ENCODE results near the gene ZNF385C. TPM values are rescaled to one million over a fixed set of nuclear protein-coding genes. Genes with fewer than 3 reads are reported as not detected.

ZNF385C gene
- total RNA-seq, 1 experiment from 2014 or later: 3.7 TPM

DNA sequence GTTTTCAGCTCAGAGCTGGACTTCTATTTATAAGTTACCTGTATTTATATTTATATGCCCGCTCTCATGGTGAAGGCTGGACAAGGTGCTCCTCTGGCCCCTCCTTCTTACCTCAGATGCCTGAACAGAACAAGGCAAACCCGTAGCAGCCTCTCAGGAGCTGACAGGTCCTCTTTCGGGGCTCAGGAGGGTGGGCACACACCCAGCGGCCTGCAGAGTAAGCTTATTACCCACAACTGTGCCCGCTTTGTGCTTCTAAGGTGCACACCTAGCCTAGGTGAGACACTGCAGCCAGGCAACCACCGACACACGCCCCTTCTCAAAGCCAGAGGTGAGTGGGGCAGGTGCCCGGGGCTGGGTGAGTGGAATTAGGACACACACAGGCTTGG is 73.1 kb downstream of the ZNF385C start:
- no peak for DNase-seq (ENCODE audit: low spot score)
- ChIA-PET CTCF (interaction anchor here (0.6 to 9.6 kb wide), 24 partner anchors 8 to 137 kb away, joined by 3 to 138 read pairs (median 4); partner anchors contain the start of genes DHX58, DNAJC7, KAT2A and NKIRAS2), POLR2A (no interaction called here)
- H3K9me3 Mint-ChIP-seq: no peaks in the 10 kb centered on the region
- no peak for ATAC-seq
- H3K27ac Mint-ChIP-seq: no peak overlapping the region
- no peak for TF ChIP-seq ATF1 (CRISPR knock-in tag; IDR thresholded peaks at IDR 0.05)
- TF ChIP-seq FOXJ3 (CRISPR knock-in tag; IDR thresholded peaks at IDR 0.05; ENCODE audit: borderline replicate concordance): no peak
- TF ChIP-seq, protein P1, sequence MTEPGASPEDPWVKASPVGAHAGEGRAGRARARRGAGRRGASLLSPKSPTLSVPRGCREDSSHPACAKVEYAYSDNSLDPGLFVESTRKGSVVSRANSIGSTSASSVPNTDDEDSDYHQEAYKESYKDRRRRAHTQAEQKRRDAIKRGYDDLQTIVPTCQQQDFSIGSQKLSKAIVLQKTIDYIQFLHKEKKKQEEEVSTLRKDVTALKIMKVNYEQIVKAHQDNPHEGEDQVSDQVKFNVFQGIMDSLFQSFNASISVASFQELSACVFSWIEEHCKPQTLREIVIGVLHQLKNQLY (CRISPR knock-in tag; IDR thresholded peaks at IDR 0.05): no peak
- TF ChIP-seq, protein P2, sequence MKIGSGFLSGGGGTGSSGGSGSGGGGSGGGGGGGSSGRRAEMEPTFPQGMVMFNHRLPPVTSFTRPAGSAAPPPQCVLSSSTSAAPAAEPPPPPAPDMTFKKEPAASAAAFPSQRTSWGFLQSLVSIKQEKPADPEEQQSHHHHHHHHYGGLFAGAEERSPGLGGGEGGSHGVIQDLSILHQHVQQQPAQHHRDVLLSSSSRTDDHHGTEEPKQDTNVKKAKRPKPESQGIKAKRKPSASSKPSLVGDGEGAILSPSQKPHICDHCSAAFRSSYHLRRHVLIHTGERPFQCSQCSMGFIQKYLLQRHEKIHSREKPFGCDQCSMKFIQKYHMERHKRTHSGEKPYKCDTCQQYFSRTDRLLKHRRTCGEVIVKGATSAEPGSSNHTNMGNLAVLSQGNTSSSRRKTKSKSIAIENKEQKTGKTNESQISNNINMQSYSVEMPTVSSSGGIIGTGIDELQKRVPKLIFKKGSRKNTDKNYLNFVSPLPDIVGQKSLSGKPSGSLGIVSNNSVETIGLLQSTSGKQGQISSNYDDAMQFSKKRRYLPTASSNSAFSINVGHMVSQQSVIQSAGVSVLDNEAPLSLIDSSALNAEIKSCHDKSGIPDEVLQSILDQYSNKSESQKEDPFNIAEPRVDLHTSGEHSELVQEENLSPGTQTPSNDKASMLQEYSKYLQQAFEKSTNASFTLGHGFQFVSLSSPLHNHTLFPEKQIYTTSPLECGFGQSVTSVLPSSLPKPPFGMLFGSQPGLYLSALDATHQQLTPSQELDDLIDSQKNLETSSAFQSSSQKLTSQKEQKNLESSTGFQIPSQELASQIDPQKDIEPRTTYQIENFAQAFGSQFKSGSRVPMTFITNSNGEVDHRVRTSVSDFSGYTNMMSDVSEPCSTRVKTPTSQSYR (CRISPR knock-in tag; IDR thresholded peaks at IDR 0.05): no peak
- TF ChIP-seq, protein P3, sequence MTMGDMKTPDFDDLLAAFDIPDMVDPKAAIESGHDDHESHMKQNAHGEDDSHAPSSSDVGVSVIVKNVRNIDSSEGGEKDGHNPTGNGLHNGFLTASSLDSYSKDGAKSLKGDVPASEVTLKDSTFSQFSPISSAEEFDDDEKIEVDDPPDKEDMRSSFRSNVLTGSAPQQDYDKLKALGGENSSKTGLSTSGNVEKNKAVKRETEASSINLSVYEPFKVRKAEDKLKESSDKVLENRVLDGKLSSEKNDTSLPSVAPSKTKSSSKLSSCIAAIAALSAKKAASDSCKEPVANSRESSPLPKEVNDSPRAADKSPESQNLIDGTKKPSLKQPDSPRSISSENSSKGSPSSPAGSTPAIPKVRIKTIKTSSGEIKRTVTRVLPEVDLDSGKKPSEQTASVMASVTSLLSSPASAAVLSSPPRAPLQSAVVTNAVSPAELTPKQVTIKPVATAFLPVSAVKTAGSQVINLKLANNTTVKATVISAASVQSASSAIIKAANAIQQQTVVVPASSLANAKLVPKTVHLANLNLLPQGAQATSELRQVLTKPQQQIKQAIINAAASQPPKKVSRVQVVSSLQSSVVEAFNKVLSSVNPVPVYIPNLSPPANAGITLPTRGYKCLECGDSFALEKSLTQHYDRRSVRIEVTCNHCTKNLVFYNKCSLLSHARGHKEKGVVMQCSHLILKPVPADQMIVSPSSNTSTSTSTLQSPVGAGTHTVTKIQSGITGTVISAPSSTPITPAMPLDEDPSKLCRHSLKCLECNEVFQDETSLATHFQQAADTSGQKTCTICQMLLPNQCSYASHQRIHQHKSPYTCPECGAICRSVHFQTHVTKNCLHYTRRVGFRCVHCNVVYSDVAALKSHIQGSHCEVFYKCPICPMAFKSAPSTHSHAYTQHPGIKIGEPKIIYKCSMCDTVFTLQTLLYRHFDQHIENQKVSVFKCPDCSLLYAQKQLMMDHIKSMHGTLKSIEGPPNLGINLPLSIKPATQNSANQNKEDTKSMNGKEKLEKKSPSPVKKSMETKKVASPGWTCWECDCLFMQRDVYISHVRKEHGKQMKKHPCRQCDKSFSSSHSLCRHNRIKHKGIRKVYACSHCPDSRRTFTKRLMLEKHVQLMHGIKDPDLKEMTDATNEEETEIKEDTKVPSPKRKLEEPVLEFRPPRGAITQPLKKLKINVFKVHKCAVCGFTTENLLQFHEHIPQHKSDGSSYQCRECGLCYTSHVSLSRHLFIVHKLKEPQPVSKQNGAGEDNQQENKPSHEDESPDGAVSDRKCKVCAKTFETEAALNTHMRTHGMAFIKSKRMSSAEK (CRISPR knock-in tag; IDR thresholded peaks at IDR 0.05; ENCODE audit: borderline replicate concordance): no peak
- TF ChIP-seq ZNF317 (CRISPR knock-in tag; IDR thresholded peaks at IDR 0.05; ENCODE audit: borderline replicate concordance, low read depth): no peak
- no peak for TF ChIP-seq GABPB1 (CRISPR knock-in tag; IDR thresholded peaks at IDR 0.05)
- H3K36me3 Mint-ChIP-seq: peaks cover 32% of the 10 kb centered on the region
- H3K4me3 Mint-ChIP-seq: no peak overlapping the region
- peaks cover 21% of the 10 kb centered on the region for H3K4me1 Mint-ChIP-seq
- no peaks in the 10 kb centered on the region for H3K27me3 Mint-ChIP-seq (ENCODE audit: low read depth)

DNA sequence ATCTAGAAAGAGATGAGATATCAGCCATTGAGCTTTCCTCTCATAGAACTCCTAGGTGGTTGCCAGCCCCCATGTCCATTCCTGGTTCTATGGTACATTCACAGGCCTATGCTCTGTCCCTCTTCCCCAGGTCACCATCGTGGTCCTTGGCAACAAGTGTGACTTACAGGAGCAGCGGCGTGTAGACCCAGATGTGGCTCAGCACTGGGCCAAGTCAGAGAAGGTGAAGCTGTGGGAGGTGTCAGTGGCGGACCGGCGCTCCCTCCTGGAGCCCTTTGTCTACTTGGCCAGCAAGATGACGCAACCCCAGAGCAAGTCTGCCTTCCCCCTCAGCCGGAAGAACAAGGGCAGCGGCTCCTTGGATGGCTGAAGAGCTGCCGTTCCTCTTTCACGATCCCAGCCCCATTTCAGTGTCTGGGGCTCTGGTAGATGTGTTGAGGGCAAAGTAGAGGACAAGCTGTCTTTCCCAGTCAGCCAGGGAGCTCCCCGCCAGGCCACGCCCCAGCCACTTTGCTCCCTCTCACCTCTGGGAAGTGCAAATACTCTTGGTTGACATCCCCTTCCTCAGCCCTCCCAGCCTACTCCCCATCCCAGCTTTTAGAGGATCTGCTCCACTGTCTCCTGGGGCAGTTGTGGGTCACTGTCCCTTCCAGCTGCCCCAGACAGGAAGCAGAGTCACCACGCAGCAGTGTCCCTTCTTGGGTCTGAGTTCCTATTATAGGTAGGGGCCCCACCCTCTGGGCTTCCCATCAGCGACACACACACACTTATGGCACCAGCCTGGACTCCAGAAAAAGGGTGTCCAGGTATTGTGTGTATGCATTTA is 74.5 kb downstream of the ZNF385C start:
- POLR2A ChIA-PET: no interaction called here
- Mint-ChIP-seq H3K4me3 (no peak overlapping the region), H3K36me3 (peaks cover 32% of the 10 kb centered on the region), H3K9me3 (0 out of 2 replicates have a peak, but pooled peaks cover 4% of the 10 kb centered on the region), H3K27me3 (ENCODE audit: low read depth) (no peaks in the 10 kb centered on the region), H3K4me1 (peaks cover 25% of the 10 kb centered on the region), H3K27ac (no peak overlapping the region; the same call in 1 of the 2 replicates)
- ATAC-seq: no peak
- no peak for DNase-seq (ENCODE audit: low spot score)
- CTCF ChIA-PET: interaction anchor here (0.7 to 9.6 kb wide), 8 partner anchors 10 to 376 kb away, joined by 3 to 138 read pairs (median 3); partner anchors contain the start of genes DHX58 and ZNF385C
- TF ChIP-seq, protein P4, sequence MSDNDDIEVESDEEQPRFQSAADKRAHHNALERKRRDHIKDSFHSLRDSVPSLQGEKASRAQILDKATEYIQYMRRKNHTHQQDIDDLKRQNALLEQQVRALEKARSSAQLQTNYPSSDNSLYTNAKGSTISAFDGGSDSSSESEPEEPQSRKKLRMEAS (CRISPR knock-in tag; IDR thresholded peaks at IDR 0.05): no peak
- no peak for TF ChIP-seq ZNF219 (CRISPR knock-in tag; IDR thresholded peaks at IDR 0.05; ENCODE audit: borderline replicate concordance)
- TF ChIP-seq, protein P5, sequence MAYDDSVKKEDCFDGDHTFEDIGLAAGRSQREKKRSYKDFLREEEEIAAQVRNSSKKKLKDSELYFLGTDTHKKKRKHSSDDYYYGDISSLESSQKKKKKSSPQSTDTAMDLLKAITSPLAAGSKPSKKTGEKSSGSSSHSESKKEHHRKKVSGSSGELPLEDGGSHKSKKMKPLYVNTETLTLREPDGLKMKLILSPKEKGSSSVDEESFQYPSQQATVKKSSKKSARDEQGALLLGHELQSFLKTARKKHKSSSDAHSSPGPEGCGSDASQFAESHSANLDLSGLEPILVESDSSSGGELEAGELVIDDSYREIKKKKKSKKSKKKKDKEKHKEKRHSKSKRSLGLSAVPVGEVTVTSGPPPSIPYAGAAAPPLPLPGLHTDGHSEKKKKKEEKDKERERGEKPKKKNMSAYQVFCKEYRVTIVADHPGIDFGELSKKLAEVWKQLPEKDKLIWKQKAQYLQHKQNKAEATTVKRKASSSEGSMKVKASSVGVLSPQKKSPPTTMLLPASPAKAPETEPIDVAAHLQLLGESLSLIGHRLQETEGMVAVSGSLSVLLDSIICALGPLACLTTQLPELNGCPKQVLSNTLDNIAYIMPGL (CRISPR knock-in tag; IDR thresholded peaks at IDR 0.05): no peak
- no peak for TF ChIP-seq SMAD3 (CRISPR knock-in tag; IDR thresholded peaks at IDR 0.05; ENCODE audit: borderline replicate concordance)
- TF ChIP-seq, protein P6, sequence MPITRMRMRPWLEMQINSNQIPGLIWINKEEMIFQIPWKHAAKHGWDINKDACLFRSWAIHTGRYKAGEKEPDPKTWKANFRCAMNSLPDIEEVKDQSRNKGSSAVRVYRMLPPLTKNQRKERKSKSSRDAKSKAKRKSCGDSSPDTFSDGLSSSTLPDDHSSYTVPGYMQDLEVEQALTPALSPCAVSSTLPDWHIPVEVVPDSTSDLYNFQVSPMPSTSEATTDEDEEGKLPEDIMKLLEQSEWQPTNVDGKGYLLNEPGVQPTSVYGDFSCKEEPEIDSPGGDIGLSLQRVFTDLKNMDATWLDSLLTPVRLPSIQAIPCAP (CRISPR knock-in tag; IDR thresholded peaks at IDR 0.05): no peak
- TF ChIP-seq, protein P7, sequence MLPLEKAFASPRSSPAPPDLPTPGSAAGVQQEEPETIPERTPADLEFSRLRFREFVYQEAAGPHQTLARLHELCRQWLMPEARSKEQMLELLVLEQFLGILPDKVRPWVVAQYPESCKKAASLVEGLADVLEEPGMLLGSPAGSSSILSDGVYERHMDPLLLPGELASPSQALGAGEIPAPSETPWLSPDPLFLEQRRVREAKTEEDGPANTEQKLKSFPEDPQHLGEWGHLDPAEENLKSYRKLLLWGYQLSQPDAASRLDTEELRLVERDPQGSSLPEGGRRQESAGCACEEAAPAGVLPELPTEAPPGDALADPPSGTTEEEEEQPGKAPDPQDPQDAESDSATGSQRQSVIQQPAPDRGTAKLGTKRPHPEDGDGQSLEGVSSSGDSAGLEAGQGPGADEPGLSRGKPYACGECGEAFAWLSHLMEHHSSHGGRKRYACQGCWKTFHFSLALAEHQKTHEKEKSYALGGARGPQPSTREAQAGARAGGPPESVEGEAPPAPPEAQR (CRISPR knock-in tag; IDR thresholded peaks at IDR 0.05): no peak
- TF ChIP-seq ESRRA (CRISPR knock-in tag; IDR thresholded peaks at IDR 0.05; ENCODE audit: borderline replicate concordance): no peak
- TF ChIP-seq, protein P8, sequence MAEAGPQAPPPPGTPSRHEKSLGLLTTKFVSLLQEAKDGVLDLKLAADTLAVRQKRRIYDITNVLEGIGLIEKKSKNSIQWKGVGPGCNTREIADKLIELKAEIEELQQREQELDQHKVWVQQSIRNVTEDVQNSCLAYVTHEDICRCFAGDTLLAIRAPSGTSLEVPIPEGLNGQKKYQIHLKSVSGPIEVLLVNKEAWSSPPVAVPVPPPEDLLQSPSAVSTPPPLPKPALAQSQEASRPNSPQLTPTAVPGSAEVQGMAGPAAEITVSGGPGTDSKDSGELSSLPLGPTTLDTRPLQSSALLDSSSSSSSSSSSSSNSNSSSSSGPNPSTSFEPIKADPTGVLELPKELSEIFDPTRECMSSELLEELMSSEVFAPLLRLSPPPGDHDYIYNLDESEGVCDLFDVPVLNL (CRISPR knock-in tag; IDR thresholded peaks at IDR 0.05; ENCODE audit: borderline replicate concordance, low read depth): no peak
- no peak for TF ChIP-seq CBFB (CRISPR knock-in tag; IDR thresholded peaks at IDR 0.05; ENCODE audit: low read depth)
- no peak for TF ChIP-seq TP53 (CRISPR knock-in tag; IDR thresholded peaks at IDR 0.05)
- no peak for TF ChIP-seq GTF2I (CRISPR knock-in tag; conservative IDR thresholded peaks at IDR 0.05)
- no peak for TF ChIP-seq NR1H2 (CRISPR knock-in tag; IDR thresholded peaks at IDR 0.05)
- TF ChIP-seq SOX15 (CRISPR knock-in tag; IDR thresholded peaks at IDR 0.05): no peak
